Fibroblast of villous mesenchyme (primary cell): ENCODE measurements around the gene CYP2C18. TPM values are rescaled to one million over a fixed set of nuclear protein-coding genes. Genes with fewer than 3 reads are reported as not detected.

ENCODE experiments used
- DNase-seq: peaks from one replicate; pipeline ENCODE4 v3.0.0-alpha.2; 2010; ENCODE audit warnings: low read depth
- H3K4me3 ChIP-seq: 2 replicates; pipeline ENCODE4 v1.5.1; 2011; ENCODE audit warnings: low read depth, mild to moderate bottlenecking, low read length
- CTCF ChIP-seq: IDR thresholded peaks from 2 replicates; pipeline ENCODE4 v1.5.1; 2012; ENCODE audit warnings: low read depth, mild to moderate bottlenecking, low read length; ENCODE audit not compliant: insufficient read depth
- total RNA-seq: library from RNA; depleted of rRNA; stranded (reverse); fragments of >200 nt; gene quantifications from 2 replicates; pipeline ENCODE4 v1.2.3, GENCODE V29; 2012

The CYP2C18 gene
- total RNA-seq, 1 donor, result not detected

- DNase-seq, result no peak
- TF ChIP-seq CTCF, result no peak
- no peak overlapping the region for H3K4me3 ChIP-seq
Observed at GRCh38 chr10:94687625-94688248, 4.2 kb downstream of the CYP2C18 start.

- H3K4me3 ChIP-seq, result no peak overlapping the region
- TF ChIP-seq CTCF, result no peak
- DNase-seq, result no peak
Observed at GRCh38 chr10:94706089-94706488, 22.6 kb downstream of the CYP2C18 start.

GRCh38 chr10:94710578-94710977, 27.0 kb downstream of the CYP2C18 start:
- TF ChIP-seq CTCF, result no peak
- H3K4me3 ChIP-seq, result no peak overlapping the region
- DNase-seq, result no peak

GRCh38 chr10:94725871-94726270, 42.3 kb downstream of the CYP2C18 start:
- H3K4me3 ChIP-seq, result no peak overlapping the region
- TF ChIP-seq CTCF, result no peak
- no peak for DNase-seq

GRCh38 chr10:94735197-94735596, 51.7 kb downstream of the CYP2C18 start:
- no peak overlapping the region for H3K4me3 ChIP-seq
- no peak for TF ChIP-seq CTCF
- DNase-seq, result no peak

- H3K4me3 ChIP-seq, result no peak overlapping the region
- no peak for TF ChIP-seq CTCF
- DNase-seq, result no peak
Observed at GRCh38 chr10:94738588-94738987, 55.1 kb downstream of the CYP2C18 start.

- H3K4me3 ChIP-seq, result no peak overlapping the region
- no peak for DNase-seq
- no peak for TF ChIP-seq CTCF
Observed at GRCh38 chr10:94747137-94747536, 63.6 kb downstream of the CYP2C18 start.
